Endothelial cell of umbilical vein (primary cell): ENCODE data around the gene TACR1.

Source experiments
- EZH2 ChIP-seq: IDR thresholded peaks from 2 replicates; pipeline ENCODE4 v1.6.1; 2012; ENCODE audit warnings: borderline replicate concordance, low read depth, mild to moderate bottlenecking, moderate library complexity, low read length, inconsistent platforms; ENCODE audit not compliant: severe bottlenecking
- MAX ChIP-seq: IDR thresholded peaks from 2 replicates; pipeline ENCODE4 v1.6.1; 2011; ENCODE audit not compliant: insufficient read depth, insufficient read length
- MYC ChIP-seq: IDR thresholded peaks from one replicate; pipeline ENCODE4 v1.6.1; 2011; ENCODE audit warnings: mild to moderate bottlenecking, low read depth, low read length
- POLR2A ChIP-seq: IDR thresholded peaks from 2 replicates; pipeline ENCODE4 v1.6.1; 2012; ENCODE audit warnings: low read depth, mild to moderate bottlenecking, control low read depth, low read length
- POLR2AphosphoS5 ChIP-seq: IDR thresholded peaks from 2 replicates; pipeline ENCODE4 v1.6.1; 2012; ENCODE audit warnings: low read depth, mild to moderate bottlenecking, control low read depth, low read length, moderate library complexity; ENCODE audit not compliant: insufficient read depth
- TF ChIP-seq, protein P1 (sequence below), 2 donors: IDR thresholded peaks; 1 replicate in 1 of 2; 2 replicates in 1 of 2; pipeline ENCODE4 v1.5.1; 2011; ENCODE audit warnings: low read length in 2 of 2, mild to moderate bottlenecking in 2 of 2, moderate library complexity in 2 of 2, control low read depth in 1 of 2, inconsistent platforms in 1 of 2, low read depth in 1 of 2; ENCODE audit not compliant: insufficient read depth in 1 of 2; ENCODE audit errors: extremely low read depth in 1 of 2

- TF ChIP-seq POLR2A (no peak), EZH2 (no peak), MAX (no peak), POLR2AphosphoS5 (no peak), MYC (no peak)
- TF ChIP-seq, protein P1, sequence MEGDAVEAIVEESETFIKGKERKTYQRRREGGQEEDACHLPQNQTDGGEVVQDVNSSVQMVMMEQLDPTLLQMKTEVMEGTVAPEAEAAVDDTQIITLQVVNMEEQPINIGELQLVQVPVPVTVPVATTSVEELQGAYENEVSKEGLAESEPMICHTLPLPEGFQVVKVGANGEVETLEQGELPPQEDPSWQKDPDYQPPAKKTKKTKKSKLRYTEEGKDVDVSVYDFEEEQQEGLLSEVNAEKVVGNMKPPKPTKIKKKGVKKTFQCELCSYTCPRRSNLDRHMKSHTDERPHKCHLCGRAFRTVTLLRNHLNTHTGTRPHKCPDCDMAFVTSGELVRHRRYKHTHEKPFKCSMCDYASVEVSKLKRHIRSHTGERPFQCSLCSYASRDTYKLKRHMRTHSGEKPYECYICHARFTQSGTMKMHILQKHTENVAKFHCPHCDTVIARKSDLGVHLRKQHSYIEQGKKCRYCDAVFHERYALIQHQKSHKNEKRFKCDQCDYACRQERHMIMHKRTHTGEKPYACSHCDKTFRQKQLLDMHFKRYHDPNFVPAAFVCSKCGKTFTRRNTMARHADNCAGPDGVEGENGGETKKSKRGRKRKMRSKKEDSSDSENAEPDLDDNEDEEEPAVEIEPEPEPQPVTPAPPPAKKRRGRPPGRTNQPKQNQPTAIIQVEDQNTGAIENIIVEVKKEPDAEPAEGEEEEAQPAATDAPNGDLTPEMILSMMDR (IDR thresholded peaks at IDR 0.05; ENCODE audit: extremely low read depth in 1 of 2, insufficient read depth in 1 of 2, low read depth in 1 of 2, low read length in 2 of 2): no peak
Measured at GRCh38 chr2:75090770-75091515, 108.4 kb downstream of the TACR1 start.
